Fibroblast of peridontal ligament (primary cell): ENCODE results near the gene EMP3.

ENCODE experiments used
- DNase-seq: peaks from one replicate; pipeline ENCODE4 v3.0.0-alpha.2; 2010; ENCODE audit errors: extremely low read depth

The EMP3 gene

DNA sequence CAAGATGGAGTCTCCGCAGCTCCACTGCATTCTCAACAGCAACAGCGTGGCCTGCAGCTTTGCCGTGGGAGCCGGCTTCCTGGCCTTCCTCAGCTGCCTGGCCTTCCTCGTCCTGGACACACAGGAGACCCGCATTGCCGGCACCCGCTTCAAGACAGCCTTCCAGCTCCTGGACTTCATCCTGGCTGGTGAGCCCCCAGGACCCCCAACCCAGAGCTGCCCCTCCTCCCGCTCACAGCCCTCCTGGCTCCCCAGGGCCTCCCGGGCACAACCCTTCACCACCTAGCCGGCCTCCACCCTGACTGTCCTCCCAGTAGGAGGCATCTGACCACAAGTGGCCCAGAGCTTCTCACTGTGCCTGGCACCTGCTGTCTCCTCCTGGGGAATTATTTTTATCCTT, 48.2 kb downstream of the EMP3 start:
- DNase-seq: no peak

DNA sequence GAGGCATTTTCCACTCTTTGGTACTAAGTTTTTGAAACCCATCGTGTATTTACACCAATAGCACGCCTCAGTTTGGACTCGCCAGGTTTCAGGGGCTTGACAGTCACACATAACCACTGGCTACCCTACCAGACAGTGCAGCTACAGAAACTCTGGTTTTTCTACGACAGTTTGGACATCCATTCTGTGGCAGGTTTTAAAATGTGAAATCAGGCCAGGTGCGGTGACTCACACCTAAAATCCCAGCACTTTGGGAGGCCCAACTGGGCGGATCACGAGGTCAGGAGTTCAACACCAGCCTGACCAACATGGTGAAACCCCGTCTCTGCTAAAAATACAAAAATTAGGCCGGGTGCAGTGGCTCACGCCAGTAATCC, 52.8 kb downstream of the EMP3 start:
- DNase-seq: no peak

DNA sequence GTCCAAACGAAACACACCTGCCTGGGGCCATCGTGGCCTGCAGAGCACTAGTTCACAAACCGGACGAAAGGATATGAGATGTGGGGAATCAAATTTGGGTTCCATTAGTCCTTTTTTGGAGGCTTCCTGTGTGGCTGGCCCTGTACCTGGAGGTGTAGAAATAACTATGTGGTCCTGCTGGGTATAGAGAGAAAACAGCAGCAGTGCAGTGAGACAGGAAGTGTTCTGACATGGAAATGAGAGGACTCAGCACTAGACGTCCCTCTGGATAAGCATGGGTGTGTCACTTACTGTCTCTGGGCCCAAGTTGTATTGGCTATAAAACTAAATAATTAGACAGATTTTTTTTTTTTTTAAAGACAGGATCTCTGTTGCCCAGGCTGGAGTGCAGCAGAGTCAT, 53.7 kb downstream of the EMP3 start:
- no peak for DNase-seq
